ENCODE data around the gene KIF5B. TPM values are rescaled to one million over a fixed set of nuclear protein-coding genes. Genes with fewer than 3 reads are reported as not detected.
"Not testable (repeated sequence)": the region's sequence is repeated elsewhere in the genome, so short reads cannot be mapped to it uniquely, and the experiment has no call there.

The KIF5B gene
- total RNA-seq, 1 experiment from 2014 or later, result 70.5 TPM

GRCh38 chr10:31972519-31973041 lies 83.6 kb downstream of the KIF5B start:
- Histone ChIP-seq H3K18ac (ENCODE audit: insufficient read length, low read depth, low read length) (no peak overlapping the region), H3K4me1 (ENCODE audit: insufficient read depth, low read length) (peaks cover 5% of the 10 kb centered on the region; the same call in 1 of the 2 replicates), H3K56ac (ENCODE audit: insufficient read length, low read depth, low read length) (no peak overlapping the region), H3K27me3 (ENCODE audit: insufficient read depth, low read length) (no peaks in the 10 kb centered on the region), H2BK12ac (ENCODE audit: insufficient read length, low read depth, low read length) (no peak overlapping the region), H2BK5ac (ENCODE audit: insufficient read length, low read length) (no peak overlapping the region), H4K8ac (replicated peaks; ENCODE audit: insufficient read length, low read depth, low read length) (no peak overlapping the region), H3K23me2 (ENCODE audit: insufficient read length, low read depth, low read length, poor library complexity, severe bottlenecking) (no peaks in the 10 kb centered on the region), H3K23ac (ENCODE audit: insufficient read length, low read depth, low read length) (no peak overlapping the region), H3T11ph (ENCODE audit: low read length) (no peak overlapping the region), H3K9ac (ENCODE audit: extremely low read depth, insufficient read length, low read length) (no peak overlapping the region), H3K79me1 (ENCODE audit: insufficient read depth, low read depth, low read length, poor library complexity, severe bottlenecking) (no peaks in the 10 kb centered on the region), H3K14ac (ENCODE audit: insufficient read depth, low read length) (no peak overlapping the region), H4K20me1 (ENCODE audit: control insufficient read depth, insufficient read depth, insufficient read length) (no peaks in the 10 kb centered on the region), H3K9me3 (ENCODE audit: control insufficient read depth, low read depth, low read length) (no peaks in the 10 kb centered on the region), H4K91ac (ENCODE audit: insufficient read length, low read depth, low read length) (no peak overlapping the region), H4K5ac (ENCODE audit: insufficient read length, low read depth, low read length) (no peak overlapping the region), H3K27ac (ENCODE audit: insufficient read length, low read depth, low read length) (no peak overlapping the region), H2BK15ac (ENCODE audit: low read depth, low read length) (no peak overlapping the region), H3K4me2 (ENCODE audit: insufficient read depth, insufficient read length, low read length) (no peak overlapping the region), H2AK5ac (ENCODE audit: insufficient read length, low read length) (no peak overlapping the region), H3K4ac (ENCODE audit: low read depth, low read length) (no peak overlapping the region), H3K79me2 (ENCODE audit: insufficient read depth, low read length) (no peaks in the 10 kb centered on the region), H2BK120ac (ENCODE audit: low read depth, low read length, poor library complexity, severe bottlenecking) (no peak overlapping the region), H2BK20ac (ENCODE audit: low read depth, low read length, poor library complexity, severe bottlenecking) (no peak overlapping the region), H2AFZ (ENCODE audit: low read length) (no peak overlapping the region)
- TF ChIP-seq CTCF (conservative IDR thresholded peaks at IDR 0.05), result no peak
- peaks cover 13 to 16% of the 10 kb centered on the region in 2 experiments for H3K4me1 Mint-ChIP-seq
- no peak for DNase-seq
- no peaks in the 10 kb centered on the region for H3K9me3 Mint-ChIP-seq
- no CpG with 5 or more reads among the region's 9 CpGs for WGBS (ENCODE audit: extremely low coverage, insufficient read length, low lambda C conversion rate)
- H3K36me3 Mint-ChIP-seq (ENCODE audit: insufficient read depth in 1 of 3, low read depth in 3 of 3), result peaks cover 0 to 2% (median 0%) of the 10 kb centered on the region in 3 experiments; a peak in 2 of 7 replicates
- no peak overlapping the region for H3K4me3 Mint-ChIP-seq
- H3K27me3 Mint-ChIP-seq (ENCODE audit: low read depth), result no peaks in the 10 kb centered on the region
- no peak overlapping the region for H3K27ac Mint-ChIP-seq

- not testable (repeated sequence) for H4K20me1 ChIP-seq (ENCODE audit: control insufficient read depth, insufficient read depth, insufficient read length); H3K27ac Mint-ChIP-seq; H3K9ac ChIP-seq (ENCODE audit: extremely low read depth, insufficient read length, low read length); H3K9me3 Mint-ChIP-seq; H2BK20ac ChIP-seq (ENCODE audit: low read depth, low read length, poor library complexity, severe bottlenecking); H3K4me2 ChIP-seq (ENCODE audit: insufficient read depth, insufficient read length, low read length); H3K23me2 ChIP-seq (ENCODE audit: insufficient read length, low read depth, low read length, poor library complexity, severe bottlenecking); H3K4me1 ChIP-seq (ENCODE audit: insufficient read depth, low read length); H3K79me1 ChIP-seq (ENCODE audit: insufficient read depth, low read depth, low read length, poor library complexity, severe bottlenecking); H3K4me3 Mint-ChIP-seq; H2AFZ ChIP-seq (ENCODE audit: low read length); H3T11ph ChIP-seq (ENCODE audit: low read length); H3K36me3 Mint-ChIP-seq (ENCODE audit: insufficient read depth in 1 of 3, low read depth in 3 of 3); H3K79me2 ChIP-seq (ENCODE audit: insufficient read depth, low read length); H3K27me3 ChIP-seq (ENCODE audit: insufficient read depth, low read length); H4K5ac ChIP-seq (ENCODE audit: insufficient read length, low read depth, low read length); H4K91ac ChIP-seq (ENCODE audit: insufficient read length, low read depth, low read length); H3K14ac ChIP-seq (ENCODE audit: insufficient read depth, low read length); H3K27me3 Mint-ChIP-seq (ENCODE audit: low read depth); H3K9me3 ChIP-seq (ENCODE audit: control insufficient read depth, low read depth, low read length); H3K18ac ChIP-seq (ENCODE audit: insufficient read length, low read depth, low read length); H3K4me1 Mint-ChIP-seq; H4K8ac ChIP-seq (replicated peaks; ENCODE audit: insufficient read length, low read depth, low read length); DNase-seq; H2AK5ac ChIP-seq (ENCODE audit: insufficient read length, low read length); H2BK15ac ChIP-seq (ENCODE audit: low read depth, low read length); H2BK12ac ChIP-seq (ENCODE audit: insufficient read length, low read depth, low read length); H3K56ac ChIP-seq (ENCODE audit: insufficient read length, low read depth, low read length); H3K27ac ChIP-seq (ENCODE audit: insufficient read length, low read depth, low read length); H2BK5ac ChIP-seq (ENCODE audit: insufficient read length, low read length); H3K23ac ChIP-seq (ENCODE audit: insufficient read length, low read depth, low read length); H3K4ac ChIP-seq (ENCODE audit: low read depth, low read length); H2BK120ac ChIP-seq (ENCODE audit: low read depth, low read length, poor library complexity, severe bottlenecking)
- no CpG with 5 or more reads among the region's 32 CpGs for WGBS (ENCODE audit: extremely low coverage, insufficient read length, low lambda C conversion rate)
Observed at GRCh38 chr10:31969847-31970246, 86.4 kb downstream of the KIF5B start.

Data from H9 (cell line).